Sciatic nerve (tissue), 2 donors: ENCODE results near the gene CLECL1. TPM values are rescaled to one million over a fixed set of nuclear protein-coding genes. Genes with fewer than 3 reads are reported as not detected.
A peak's percentile ranks its signal among the peaks of the same experiment; 100 is the strongest.

ENCODE experiments used
- ATAC-seq: fragments of 200-7000 bp; cut with Tn5 transposase; one replicate; pipeline ENCODE4 v1.9.1; 2020; ENCODE audit warnings: mild to moderate bottlenecking, moderate library complexity
- DNase-seq: peaks from one replicate; pipeline ENCODE4 v3.0.0-alpha.2; 2020; ENCODE audit warnings: low spot score
- intact Hi-C: fragments of 100-400 bp; cut with DNase I; formaldehyde crosslinking; loops from one replicate; pipeline ENCODE4 v1.14.2; 2022
- total RNA-seq: library from RNA; stranded (reverse); fragmentation: NEBNext Ultra II Directional; extraction: Animal tissue kit (Norgen Biotek cat#: 25700); gene quantifications from one replicate; pipeline ENCODE4 v1.2.1, GENCODE V29; 2021
- donor health status: DM: no; HTN: no; CAD: no.
- donor health status: DM: no; HTN: no; CAD: no.

CLECL1 gene
- total RNA-seq = 1.1 TPM

GRCh38 chr12:9732921-9733461 lies at the start of gene CLECL1:
Gene CLECL1 (minus strand): TSS chr12:9733097.
- ATAC-seq = no peak
- DNase-seq = no peak
- intact Hi-C loops = no loop called here

GRCh38 chr12:9781360-9781759 lies 48.5 kb upstream of the CLECL1 start:
- no peak for ATAC-seq
- intact Hi-C loops = no loop called here

GRCh38 chr12:9779209-9779608 lies 46.3 kb upstream of the CLECL1 start:
- no peak for ATAC-seq
- no peak for DNase-seq
- intact Hi-C loops = no loop called here

More at GRCh38 chr12:9781360-9781759, 48.5 kb upstream of the CLECL1 start:
- DNase-seq = no peak

GRCh38 chr12:9776781-9777180 lies 43.9 kb upstream of the CLECL1 start:
- intact Hi-C loops = no loop called here
- no peak for DNase-seq
- ATAC-seq = no peak

- no peak for DNase-seq
Observed at GRCh38 chr12:9773216-9773877, 40.5 kb upstream of the CLECL1 start.

GRCh38 chr12:9763025-9763424 lies 30.1 kb upstream of the CLECL1 start:
- ATAC-seq = peak; percentile 23
- intact Hi-C loops = no loop called here
- DNase-seq = no peak

More at GRCh38 chr12:9773216-9773877, 40.5 kb upstream of the CLECL1 start:
- no peak for ATAC-seq
- intact Hi-C loops = no loop called here

- DNase-seq = no peak
- ATAC-seq = no peak
- intact Hi-C loops = no loop called here
Observed at GRCh38 chr12:9762369-9762768, 29.5 kb upstream of the CLECL1 start.

GRCh38 chr12:9761419-9761781 lies 28.5 kb upstream of the CLECL1 start:
- intact Hi-C loops = no loop called here
- peak; percentile 45 for ATAC-seq
- DNase-seq = no peak

- DNase-seq (no peak), ATAC-seq (peak; percentile 74)
- intact Hi-C loops = no loop called here
Observed at GRCh38 chr12:9760699-9761418, 28.0 kb upstream of the CLECL1 start, which contains the start of gene CD69. Gene CD69 (minus strand): TSS chr12:9760901. CDS start chr12:9760820, 81 bp downstream.

GRCh38 chr12:9760120-9760519 lies 27.2 kb upstream of the CLECL1 start:
- DNase-seq (no peak), ATAC-seq (no peak)
- intact Hi-C loops = no loop called here

- intact Hi-C loops = no loop called here
- no peak for DNase-seq
- no peak for ATAC-seq
Observed at GRCh38 chr12:9759694-9760093, 26.8 kb upstream of the CLECL1 start.

GRCh38 chr12:9758119-9758518 lies 25.2 kb upstream of the CLECL1 start:
- DNase-seq (no peak), ATAC-seq (no peak)
- intact Hi-C loops = no loop called here

GRCh38 chr12:9757433-9758025 lies 24.6 kb upstream of the CLECL1 start:
- intact Hi-C loops = no loop called here
- ATAC-seq (no peak), DNase-seq (no peak)

GRCh38 chr12:9756706-9757105 lies 23.8 kb upstream of the CLECL1 start:
- DNase-seq (no peak), ATAC-seq (no peak)
- intact Hi-C loops = no loop called here

GRCh38 chr12:9756170-9756569 lies 23.3 kb upstream of the CLECL1 start:
- DNase-seq = no peak
- no peak for ATAC-seq
- intact Hi-C loops = no loop called here

- ATAC-seq (no peak), DNase-seq (no peak)
- intact Hi-C loops = no loop called here
Observed at GRCh38 chr12:9755567-9755966, 22.7 kb upstream of the CLECL1 start.

- no peak for DNase-seq
- ATAC-seq = no peak
- intact Hi-C loops = no loop called here
Observed at GRCh38 chr12:9755035-9755434, 22.1 kb upstream of the CLECL1 start.

GRCh38 chr12:9754099-9754927 lies 21.4 kb upstream of the CLECL1 start:
- DNase-seq (no peak), ATAC-seq (no peak)
- intact Hi-C loops = no loop called here

GRCh38 chr12:9753498-9753897 lies 20.6 kb upstream of the CLECL1 start:
- no peak for DNase-seq
- intact Hi-C loops = no loop called here
- ATAC-seq = no peak
